HEK293T (cell line): Measurements from ENCODE around the gene RGS3.
"Not testable (repeated sequence)": the region's sequence is repeated elsewhere in the genome, so short reads cannot be mapped to it uniquely, and the experiment has no call there.

Experiments
- CTCF ChIA-PET: fragments of 350-600 bp; formaldehyde crosslinking; extraction: SDS; loops from one replicate; lab custom pipeline; 2021; ENCODE audit warnings: antibody characterized with exemption, inconsistent platforms; lab: Yijun Ruan, JAX
- POLR2A ChIA-PET: fragments of 350-600 bp; formaldehyde crosslinking; extraction: SDS; loops from one replicate; lab custom pipeline; 2020; ENCODE audit warnings: antibody characterized with exemption, inconsistent platforms; lab: Yijun Ruan, JAX
- DNase-seq: peaks from one replicate; pipeline ENCODE4 v3.0.0; 2012; ENCODE audit warnings: mixed read lengths; ENCODE audit errors: extremely low spot score
- ARNT ChIP-seq: fragments of 450-650 bp; IDR thresholded peaks from 2 replicates; pipeline ENCODE4 v1.6.1; 2017; ENCODE audit warnings: mild to moderate bottlenecking
- BHLHE40 ChIP-seq: fragments of 450-650 bp; IDR thresholded peaks from 2 replicates; pipeline ENCODE4 v1.6.1; 2016; ENCODE audit warnings: mild to moderate bottlenecking, moderate library complexity, borderline replicate concordance
- CTBP1 ChIP-seq: fragments of 450-650 bp; IDR thresholded peaks from 2 replicates; pipeline ENCODE4 v1.6.1; 2016; ENCODE audit warnings: borderline replicate concordance
- ELF4 ChIP-seq: fragments of 450-650 bp; IDR thresholded peaks from 2 replicates; pipeline ENCODE4 v1.6.1; 2017; ENCODE audit warnings: antibody characterized with exemption
- FOXA1 ChIP-seq: fragments of 450-650 bp; IDR thresholded peaks from 2 replicates; pipeline ENCODE4 v1.6.1; 2016; ENCODE audit warnings: mild to moderate bottlenecking
- FOXK2 ChIP-seq: fragments of 450-650 bp; IDR thresholded peaks from 2 replicates; pipeline ENCODE4 v1.6.1; 2016; ENCODE audit warnings: mild to moderate bottlenecking
- FOXM1 ChIP-seq: fragments of 450-650 bp; IDR thresholded peaks from 2 replicates; pipeline ENCODE4 v1.6.1; 2017; ENCODE audit warnings: mild to moderate bottlenecking, borderline replicate concordance
- HDGF ChIP-seq: fragments of 450-650 bp; IDR thresholded peaks from 2 replicates; pipeline ENCODE4 v1.6.1; 2017; ENCODE audit warnings: antibody characterized with exemption, borderline replicate concordance
- L3MBTL2 ChIP-seq: fragments of 450-650 bp; conservative IDR thresholded peaks from 2 replicates; pipeline ENCODE4 v1.6.1; 2016; ENCODE audit warnings: mild to moderate bottlenecking
- LEF1 ChIP-seq: fragments of 450-650 bp; IDR thresholded peaks from 2 replicates; pipeline ENCODE4 v1.6.1; 2017; ENCODE audit warnings: mild to moderate bottlenecking, borderline replicate concordance
- NFRKB ChIP-seq: fragments of 450-650 bp; IDR thresholded peaks from 2 replicates; pipeline ENCODE4 v1.6.1; 2016; ENCODE audit warnings: mild to moderate bottlenecking, moderate library complexity
- PKNOX1 ChIP-seq: fragments of 450-650 bp; IDR thresholded peaks from 2 replicates; pipeline ENCODE4 v1.6.1; 2016
- SP1 ChIP-seq: fragments of 450-650 bp; IDR thresholded peaks from 2 replicates; pipeline ENCODE4 v1.6.1; 2017
- SUZ12 ChIP-seq: fragments of 450-650 bp; IDR thresholded peaks from 2 replicates; pipeline ENCODE4 v1.6.1; 2016; ENCODE audit warnings: mild to moderate bottlenecking
- TARDBP ChIP-seq: fragments of 450-650 bp; IDR thresholded peaks from 2 replicates; pipeline ENCODE4 v1.6.1; 2016
- ZNF384 ChIP-seq: fragments of 450-650 bp; IDR thresholded peaks from 2 replicates; pipeline ENCODE4 v1.6.1; 2016

The RGS3 gene

GRCh38 chr9:113486327-113486726 is 22.8 kb downstream of the RGS3 start:
- TF ChIP-seq PKNOX1 (no peak), ARNT (no peak), ELF4 (no peak)
- POLR2A ChIA-PET = interaction anchor here (0.6 kb wide), 1 partner anchor 835 kb away, joined by 3 read pairs; no protein-coding TSS in a partner anchor
- DNase-seq = no peak
- CTCF ChIA-PET = no interaction called here

- POLR2A ChIA-PET = no interaction called here
- CTCF ChIA-PET = no interaction called here
- TF ChIP-seq LEF1 (no peak), NFRKB (no peak), ELF4 (no peak), TARDBP (no peak), ZNF384 (no peak), ARNT (no peak), PKNOX1 (no peak), BHLHE40 (no peak), HDGF (no peak), CTBP1 (no peak), FOXK2 (no peak)
- DNase-seq = no peak
These were observed 24.5 kb downstream of the RGS3 start for GRCh38 chr9:113488071-113488470.

GRCh38 chr9:113488490-113488889 is 25.0 kb downstream of the RGS3 start:
- CTCF ChIA-PET = no interaction called here
- TF ChIP-seq BHLHE40 = no peak
- no peak for TF ChIP-seq PKNOX1
- TF ChIP-seq L3MBTL2 = no peak
- POLR2A ChIA-PET = no interaction called here
- DNase-seq = no peak

GRCh38 chr9:113491147-113491546 is 27.6 kb downstream of the RGS3 start:
- CTCF ChIA-PET, POLR2A ChIA-PET, DNase-seq: not testable (repeated sequence)

GRCh38 chr9:113492343-113493202 is 29.0 kb downstream of the RGS3 start:
- CTCF ChIA-PET = interaction anchor here (0.5 kb wide), 1 partner anchor 44 kb away, joined by 3 read pairs; no protein-coding TSS in a partner anchor
- no peak for DNase-seq
- no peak for TF ChIP-seq LEF1
- no peak for TF ChIP-seq ZNF384
- TF ChIP-seq ELF4 = no peak
- TF ChIP-seq FOXA1 = no peak
- TF ChIP-seq NFRKB = no peak
- TF ChIP-seq BHLHE40 = no peak
- TF ChIP-seq SP1 = no peak
- TF ChIP-seq ARNT = no peak
- TF ChIP-seq CTBP1 = no peak
- TF ChIP-seq PKNOX1 = no peak
- TF ChIP-seq L3MBTL2 = no peak
- no peak for TF ChIP-seq TARDBP
- no peak for TF ChIP-seq FOXM1
- TF ChIP-seq FOXK2 = no peak
- no peak for TF ChIP-seq SUZ12
- TF ChIP-seq HDGF = no peak
- POLR2A ChIA-PET = no interaction called here

- CTCF ChIA-PET = no interaction called here
- DNase-seq = no peak
- TF ChIP-seq PKNOX1 = no peak
- TF ChIP-seq NFRKB = no peak
- no peak for TF ChIP-seq SP1
- TF ChIP-seq FOXM1 = no peak
- POLR2A ChIA-PET = no interaction called here
These were observed 29.6 kb downstream of the RGS3 start for GRCh38 chr9:113493203-113493520.
